ENCODE measurements around the gene MAPKAPK5. TPM values are rescaled to one million over a fixed set of nuclear protein-coding genes. Genes with fewer than 3 reads are reported as not detected.
A peak's percentile ranks its signal among the peaks of the same experiment; 100 is the strongest.
"Not testable (repeated sequence)": the region's sequence is repeated elsewhere in the genome, so short reads cannot be mapped to it uniquely, and the experiment has no call there.

Gene MAPKAPK5
- total RNA-seq, 5 donors from 2014 or later (not counting 1 experiment from before 2014, with no cell fraction given), result 59.1 to 70.2 (median 65.3) TPM

- no peak overlapping the region for H3K27ac ChIP-seq (ENCODE audit: low read length)
- DNase-seq (no peak), ATAC-seq (replicated peaks in 1 of 4) (no peak)
- Mint-ChIP-seq H3K36me3 (no peaks in the 10 kb centered on the region), H3K27me3 (peaks cover 7 to 11% of the 10 kb centered on the region in 2 donors), H3K9me3 (no peaks in the 10 kb centered on the region), H3K27ac (no peak overlapping the region), H3K4me1 (peaks cover 0 to 3% (median 0%) of the 10 kb centered on the region in 3 donors), H3K4me3 (no peak overlapping the region)
- H3K36me3 ChIP-seq (ENCODE audit: control insufficient read depth in 2 of 2, extremely low read depth in 1 of 2, insufficient read depth in 1 of 2, low read length in 1 of 2), result no peaks in the 10 kb centered on the region
- no CpG with 5 or more reads among the region's 3 CpGs for WGBS (ENCODE audit: insufficient coverage)
- ChIA-PET CTCF (no interaction called here), POLR2A (no interaction called here)
- H3K27me3 ChIP-seq (replicated peaks in 1 of 2; ENCODE audit: control insufficient read depth in 2 of 2, extremely low read depth in 1 of 2, insufficient read depth in 2 of 2, low read length in 1 of 2), result peaks cover 0 to 15% of the 10 kb centered on the region in 2 experiments
- H3K9me3 ChIP-seq, result no peaks in the 10 kb centered on the region
- no peak overlapping the region for H3K4me3 ChIP-seq (ENCODE audit: control insufficient read depth in 1 of 2, extremely low read depth in 1 of 2, low read length in 1 of 2)
- no peaks in the 10 kb centered on the region for H3K4me1 ChIP-seq (ENCODE audit: control insufficient read depth in 1 of 2, extremely low read depth in 1 of 2, insufficient read depth in 2 of 2, low read length in 2 of 2)
Observed at GRCh38 chr12:111826316-111826715, 15.7 kb upstream of the MAPKAPK5 start.

GRCh38 chr12:111826992-111827391, 15.0 kb upstream of the MAPKAPK5 start:
- Histone ChIP-seq H3K9me3 (no peaks in the 10 kb centered on the region), H3K36me3 (ENCODE audit: control insufficient read depth in 2 of 2, extremely low read depth in 1 of 2, insufficient read depth in 1 of 2, low read length in 1 of 2) (no peaks in the 10 kb centered on the region), H3K4me3 (ENCODE audit: control insufficient read depth in 1 of 2, extremely low read depth in 1 of 2, low read length in 1 of 2) (no peak overlapping the region), H3K4me1 (ENCODE audit: control insufficient read depth in 1 of 2, extremely low read depth in 1 of 2, insufficient read depth in 2 of 2, low read length in 2 of 2) (no peaks in the 10 kb centered on the region), H3K27ac (ENCODE audit: low read length) (no peak overlapping the region), H3K27me3 (replicated peaks in 1 of 2; ENCODE audit: control insufficient read depth in 2 of 2, extremely low read depth in 1 of 2, insufficient read depth in 2 of 2, low read length in 1 of 2) (peaks cover 0 to 15% of the 10 kb centered on the region in 2 experiments)
- CTCF ChIA-PET, result no interaction called here
- ATAC-seq (replicated peaks in 1 of 4) (no peak), DNase-seq (no peak)
- peaks cover 7% of the 10 kb centered on the region in 2 donors for H3K27me3 Mint-ChIP-seq
- no peak overlapping the region for H3K27ac Mint-ChIP-seq
- 60% methylated on average over 1 of the region's 2 CpGs for WGBS (ENCODE audit: insufficient coverage)
- no peaks in the 10 kb centered on the region for H3K9me3 Mint-ChIP-seq
- POLR2A ChIA-PET, result no interaction called here
- no peak overlapping the region for H3K4me3 Mint-ChIP-seq
- H3K4me1 Mint-ChIP-seq, result peaks cover 0 to 3% (median 0%) of the 10 kb centered on the region in 3 donors
- H3K36me3 Mint-ChIP-seq, result no peaks in the 10 kb centered on the region

- Histone ChIP-seq H3K36me3 (ENCODE audit: control insufficient read depth in 2 of 2, extremely low read depth in 1 of 2, insufficient read depth in 1 of 2, low read length in 1 of 2) (no peaks in the 10 kb centered on the region), H3K4me1 (ENCODE audit: control insufficient read depth in 1 of 2, extremely low read depth in 1 of 2, insufficient read depth in 2 of 2, low read length in 2 of 2) (no peaks in the 10 kb centered on the region), H3K9me3 (no peaks in the 10 kb centered on the region), H3K27ac (ENCODE audit: low read length) (no peak overlapping the region), H3K4me3 (ENCODE audit: control insufficient read depth in 1 of 2, extremely low read depth in 1 of 2, low read length in 1 of 2) (no peak overlapping the region), H3K27me3 (replicated peaks in 1 of 2; ENCODE audit: control insufficient read depth in 2 of 2, extremely low read depth in 1 of 2, insufficient read depth in 2 of 2, low read length in 1 of 2) (peaks cover 0 to 15% of the 10 kb centered on the region in 2 experiments)
- Mint-ChIP-seq H3K4me3 (no peak overlapping the region), H3K4me1 (peaks cover 0 to 3% (median 0%) of the 10 kb centered on the region in 3 donors), H3K36me3 (peaks cover 3% of the 10 kb centered on the region), H3K27me3 (peaks cover 4 to 9% of the 10 kb centered on the region in 2 donors), H3K27ac (no peak overlapping the region), H3K9me3 (no peaks in the 10 kb centered on the region)
- no peak for DNase-seq
- no CpG with 5 or more reads among the region's 4 CpGs for WGBS (ENCODE audit: insufficient coverage)
- POLR2A ChIA-PET, result no interaction called here
- CTCF ChIA-PET, result no interaction called here
- no peak for ATAC-seq (replicated peaks in 1 of 4)
Observed at GRCh38 chr12:111827907-111828306, 14.1 kb upstream of the MAPKAPK5 start.

GRCh38 chr12:111828338-111828979, 13.6 kb upstream of the MAPKAPK5 start:
- Histone ChIP-seq H3K4me1 (ENCODE audit: control insufficient read depth in 1 of 2, extremely low read depth in 1 of 2, insufficient read depth in 2 of 2, low read length in 2 of 2) (no peaks in the 10 kb centered on the region), H3K36me3 (ENCODE audit: control insufficient read depth in 2 of 2, extremely low read depth in 1 of 2, insufficient read depth in 1 of 2, low read length in 1 of 2) (no peaks in the 10 kb centered on the region), H3K4me3 (ENCODE audit: control insufficient read depth in 1 of 2, extremely low read depth in 1 of 2, low read length in 1 of 2) (no peak overlapping the region), H3K27ac (ENCODE audit: low read length) (no peak overlapping the region), H3K27me3 (replicated peaks in 1 of 2; ENCODE audit: control insufficient read depth in 2 of 2, extremely low read depth in 1 of 2, insufficient read depth in 2 of 2, low read length in 1 of 2) (peaks cover 0 to 12% of the 10 kb centered on the region in 2 experiments), H3K9me3 (no peaks in the 10 kb centered on the region)
- Mint-ChIP-seq H3K36me3 (peaks cover 3% of the 10 kb centered on the region), H3K9me3 (no peaks in the 10 kb centered on the region), H3K27ac (no peak overlapping the region), H3K27me3 (peaks cover 0 to 4% of the 10 kb centered on the region in 2 donors), H3K4me3 (no peak overlapping the region), H3K4me1 (peaks cover 0 to 3% (median 0%) of the 10 kb centered on the region in 3 donors)
- no peak for ATAC-seq (replicated peaks in 1 of 4)
- 92% methylated on average over 2 of the region's 8 CpGs for WGBS (ENCODE audit: insufficient coverage)
- no peak for DNase-seq
- ChIA-PET POLR2A (no interaction called here), CTCF (no interaction called here)

GRCh38 chr12:111829635-111830034, 12.4 kb upstream of the MAPKAPK5 start:
- H3K27ac Mint-ChIP-seq; H3K36me3 Mint-ChIP-seq; POLR2A ChIA-PET; H3K9me3 Mint-ChIP-seq; H3K4me1 Mint-ChIP-seq; ATAC-seq (replicated peaks in 1 of 4); H3K4me1 ChIP-seq (ENCODE audit: control insufficient read depth in 1 of 2, extremely low read depth in 1 of 2, insufficient read depth in 2 of 2, low read length in 2 of 2); H3K27ac ChIP-seq (ENCODE audit: low read length); H3K27me3 Mint-ChIP-seq; H3K9me3 ChIP-seq; H3K4me3 ChIP-seq (ENCODE audit: control insufficient read depth in 1 of 2, extremely low read depth in 1 of 2, low read length in 1 of 2); H3K4me3 Mint-ChIP-seq; H3K36me3 ChIP-seq (ENCODE audit: control insufficient read depth in 2 of 2, extremely low read depth in 1 of 2, insufficient read depth in 1 of 2, low read length in 1 of 2); DNase-seq; CTCF ChIA-PET: not testable (repeated sequence)
- no CpG with 5 or more reads among the region's 3 CpGs for WGBS (ENCODE audit: insufficient coverage)
- peaks cover 0 to 12% of the 10 kb centered on the region in 2 experiments for H3K27me3 ChIP-seq (replicated peaks in 1 of 2; ENCODE audit: control insufficient read depth in 2 of 2, extremely low read depth in 1 of 2, insufficient read depth in 2 of 2, low read length in 1 of 2)

GRCh38 chr12:111834740-111835386, 7.2 kb upstream of the MAPKAPK5 start:
- H3K27ac ChIP-seq (ENCODE audit: low read length); H3K9me3 ChIP-seq; H3K4me3 ChIP-seq (ENCODE audit: control insufficient read depth in 1 of 2, extremely low read depth in 1 of 2, low read length in 1 of 2); H3K27me3 Mint-ChIP-seq; CTCF ChIA-PET; H3K36me3 ChIP-seq (ENCODE audit: control insufficient read depth in 2 of 2, extremely low read depth in 1 of 2, insufficient read depth in 1 of 2, low read length in 1 of 2); H3K27me3 ChIP-seq (replicated peaks in 1 of 2; ENCODE audit: control insufficient read depth in 2 of 2, extremely low read depth in 1 of 2, insufficient read depth in 2 of 2, low read length in 1 of 2); POLR2A ChIA-PET; ATAC-seq (replicated peaks in 1 of 4); H3K9me3 Mint-ChIP-seq: not testable (repeated sequence)
- H3K27ac Mint-ChIP-seq, result peak overlapping the region; percentile 61 to 82
- peaks cover 29 to 39% (median 31%) of the 10 kb centered on the region in 3 donors for H3K4me1 Mint-ChIP-seq
- H3K36me3 Mint-ChIP-seq, result peaks cover 21% of the 10 kb centered on the region
- peak overlapping the region in 1 of 3 donors; percentile 59 for H3K4me3 Mint-ChIP-seq
- H3K4me1 ChIP-seq (ENCODE audit: control insufficient read depth in 1 of 2, extremely low read depth in 1 of 2, insufficient read depth in 2 of 2, low read length in 2 of 2), result peaks cover 0 to 17% of the 10 kb centered on the region in 2 experiments
- DNase-seq, result peak in 30 of 35 experiments; percentile 5 to 66 (median 39)
- WGBS (ENCODE audit: insufficient coverage), result 68% methylated on average over 19 of the region's 22 CpGs
